GM12878 (cell line): ENCODE results near the gene KRT73. TPM values are rescaled to one million over a fixed set of nuclear protein-coding genes. Genes with fewer than 3 reads are reported as not detected.

Experiments
- ATAC-seq: fragments of 200-7000 bp; cut with Tn5 transposase; 3 replicates; pipeline ENCODE4 v1.9.1; 2020; ENCODE audit warnings: mild to moderate bottlenecking, moderate library complexity
- BruUV-seq: library from RNA; stranded (reverse); fragments of 400-500 nt; replicated peaks from 2 replicates; lab custom pipeline; 2021; lab: Mats Ljungman, UMichigan
- CTCF ChIA-PET: fragments of 300-600 bp; sonication (Branson Sonifier 250); formaldehyde crosslinking; extraction: SDS; loops from one replicate; lab custom pipeline; 2021; ENCODE audit warnings: inconsistent platforms; lab: Yijun Ruan, JAX
- POLR2A ChIA-PET: fragments of 350-600 bp; formaldehyde crosslinking; extraction: SDS; loops from one replicate; lab custom pipeline; 2021; ENCODE audit warnings: inconsistent platforms; lab: Charles Lee
- RAD21 ChIA-PET: fragments of 300-600 bp; sonication (Branson Sonifier 250); formaldehyde crosslinking; loops from one replicate; lab custom pipeline; 2023; ENCODE audit warnings: antibody characterized with exemption; ENCODE audit not compliant: unreplicated experiment; lab: Charles Lee
- SMC1A ChIA-PET: fragments of 300-600 bp; sonication (Branson Sonifier 250); formaldehyde crosslinking; loops from one replicate; lab custom pipeline; 2023; ENCODE audit not compliant: unreplicated experiment, uncharacterized antibody; lab: Charles Lee
- DNase-seq: peaks from one replicate; pipeline ENCODE4 v3.0.0-alpha.2; 2011; ENCODE audit warnings: low read depth, low spot score
- FAIRE-seq: peaks from 3 replicates; lab custom pipeline; 2011; peaks lifted over from hg19 to GRCh38; lab: Jason Lieb, UNC
- H2AFZ ChIP-seq: 2 replicates; pipeline ENCODE4 v1.6.0; 2011; ENCODE audit warnings: low read depth, low read length, control low read depth; ENCODE audit not compliant: control insufficient read depth
- H3K27ac ChIP-seq: 2 replicates; pipeline ENCODE4 v1.5.1; 2011; ENCODE audit warnings: control low read depth; ENCODE audit not compliant: control insufficient read depth, insufficient read depth
- H3K27me3 ChIP-seq, 2 experiments: replicated peaks in 1 of 2; 2 replicates each; pipeline versions ENCODE4 v1.6.0 to v1.6.1; 2011; ENCODE audit warnings: low read length in 1 of 2; ENCODE audit not compliant: control insufficient read depth in 2 of 2, insufficient read depth in 2 of 2
- H3K36me3 ChIP-seq, 2 experiments: 2 replicates each; pipeline ENCODE4 v1.5.1; 2011; ENCODE audit warnings: low read length in 1 of 2; ENCODE audit not compliant: control insufficient read depth in 2 of 2, insufficient read depth in 2 of 2
- H3K4me1 ChIP-seq: 2 replicates; pipeline ENCODE4 v1.6.1; 2011; ENCODE audit warnings: mild to moderate bottlenecking, low read length, moderate library complexity, mixed read lengths; ENCODE audit not compliant: control insufficient read depth, insufficient read depth
- H3K4me2 ChIP-seq: 2 replicates; pipeline ENCODE4 v1.6.0; 2011; ENCODE audit warnings: control low read depth; ENCODE audit not compliant: control insufficient read depth, insufficient read depth
- H3K4me3 ChIP-seq: fragments of 200-600 bp; sonication (generic); 2 replicates; pipeline ENCODE4 v1.5.1; 2016
- H3K79me2 ChIP-seq: 2 replicates; pipeline ENCODE4 v1.6.0; 2011; ENCODE audit warnings: low read length; ENCODE audit not compliant: control insufficient read depth, insufficient read depth
- H3K9ac ChIP-seq: 2 replicates; pipeline ENCODE4 v1.8.0; 2011; ENCODE audit warnings: low read length, control low read depth, mixed read lengths; ENCODE audit not compliant: control insufficient read depth, insufficient read depth
- H3K9me3 ChIP-seq: replicated peaks from 3 replicates; pipeline ENCODE4 v1.5.1; 2011; ENCODE audit warnings: mild to moderate bottlenecking, low read length; ENCODE audit not compliant: control insufficient read depth, insufficient read depth
- H4K20me1 ChIP-seq: 2 replicates; pipeline ENCODE4 v1.6.0; 2011; ENCODE audit not compliant: control insufficient read depth, insufficient read depth
- BACH1 ChIP-seq: fragments of 450-650 bp; IDR thresholded peaks from 2 replicates; pipeline ENCODE4 v1.6.1; 2017; ENCODE audit warnings: mild to moderate bottlenecking, borderline replicate concordance
- BRCA1 ChIP-seq: IDR thresholded peaks from 2 replicates; pipeline ENCODE4 v1.6.1; 2011; ENCODE audit warnings: low read depth, low read length, improper control_type of control experiment
- EED ChIP-seq: sonication (generic); IDR thresholded peaks from 2 replicates; pipeline ENCODE4 v1.6.1; 2016; ENCODE audit warnings: antibody characterized with exemption, low read depth
- ETV6 ChIP-seq, 2 experiments: fragments of 450-650 bp in 1 of 2; IDR thresholded peaks in 1 of 2; conservative IDR thresholded peaks in 1 of 2; 2 replicates each; pipeline ENCODE4 v1.6.1; 2014; ENCODE audit warnings: antibody characterized with exemption in 1 of 2, borderline replicate concordance in 1 of 2, low read depth in 1 of 2, mild to moderate bottlenecking in 1 of 2, moderate library complexity in 1 of 2
- HCFC1 ChIP-seq: fragments of 150-350 bp; IDR thresholded peaks from 2 replicates; pipeline ENCODE4 v1.6.1; 2014; ENCODE audit warnings: low read length
- HDGF ChIP-seq: fragments of 450-650 bp; IDR thresholded peaks from 2 replicates; pipeline ENCODE4 v1.6.1; 2016; ENCODE audit warnings: antibody characterized with exemption
- IRF4 ChIP-seq: IDR thresholded peaks from 2 replicates; pipeline ENCODE4 v1.6.1; 2011; ENCODE audit warnings: low read depth, low read length
- MTA3 ChIP-seq: IDR thresholded peaks from 2 replicates; pipeline ENCODE4 v1.6.1; 2012; ENCODE audit warnings: low read length, inconsistent platforms, borderline replicate concordance
- NR2C1 ChIP-seq: fragments of 450-650 bp; IDR thresholded peaks from 2 replicates; pipeline ENCODE4 v1.6.1; 2017; ENCODE audit warnings: antibody characterized with exemption, mild to moderate bottlenecking, moderate library complexity
- POLR2AphosphoS5 ChIP-seq: IDR thresholded peaks from 2 replicates; pipeline ENCODE4 v1.6.1; 2011; ENCODE audit warnings: mild to moderate bottlenecking, low read length, inconsistent platforms
- TCF7 ChIP-seq: IDR thresholded peaks from 2 replicates; pipeline ENCODE4 v1.6.1; 2014; ENCODE audit warnings: antibody characterized with exemption, borderline replicate concordance
- ZBTB33 ChIP-seq: fragments of 450-650 bp; IDR thresholded peaks from 2 replicates; pipeline ENCODE4 v1.6.1; 2017; ENCODE audit warnings: mild to moderate bottlenecking
- ZBTB40 ChIP-seq: fragments of 450-650 bp; IDR thresholded peaks from 2 replicates; pipeline ENCODE4 v1.6.1; 2016; ENCODE audit warnings: mild to moderate bottlenecking, moderate library complexity, borderline replicate concordance
- WGBS: methylation state at CpG from one replicate; pipeline ENCODE4 v1.1.6; 2016; ENCODE audit warnings: low lambda C conversion rate; ENCODE audit not compliant: insufficient replicate concordance, insufficient coverage; ENCODE audit errors: missing lambda C conversion rate; 5-methylcytosine and 5-hydroxymethylcytosine counted together
- in situ Hi-C: fragments of 300-500 bp; cut with MboI; formaldehyde crosslinking; loops from 9 replicates; pipeline ENCODE4 v1.14.3; 2018; ENCODE audit warnings: mixed read lengths
- intact Hi-C: fragments of 100-400 bp; cut with micrococcal nuclease; formaldehyde crosslinking; loops from one replicate; pipeline ENCODE4 v1.14.2; 2022; ENCODE audit not compliant: unreplicated experiment
- polyA plus RNA-seq, 11 experiments: library from polyadenylated mRNA; depleted of rRNA in 4 of 11; unstranded in 6 of 11; stranded (reverse) in 5 of 11; fragments of >200 nt; fragmentation: Nextera tagmentation in 4 of 11; fragmentation: Illumina TruSeq in 1 of 11; extraction: Ambion mirVana in 4 of 11; extraction: Trizol in 1 of 11; gene quantifications; 1 replicate in 1 of 11; 2 replicates in 10 of 11; pipeline versions ENCODE4 v1.2.1 to v1.2.3, GENCODE V29; 2011 to 2016; ENCODE audit warnings: inconsistent platforms in 2 of 11, missing spikeins in 2 of 11, low read depth in 1 of 11
- total RNA-seq, 4 experiments: library from RNA; depleted of rRNA in 3 of 4; stranded (reverse); fragments of >200 nt in 3 of 4; fragmentation: Illumina TruSeq in 1 of 4; extraction: Trizol in 1 of 4; gene quantifications; 2 replicates each; pipeline versions ENCODE4 v1.2.1 to v1.2.3, GENCODE V29; 2013 to 2021

KRT73 gene
- total and polyA plus RNA-seq, 10 of the 15 experiments (the other 5 are each of a cell fraction or from before 2014, with no cell fraction given), result not detected

GRCh38 chr12:52608826-52609630 is 9.3 kb downstream of the KRT73 start:
- no peak overlapping the region for H3K9ac ChIP-seq
- TF ChIP-seq MTA3 (no peak), TCF7 (no peak), ZBTB33 (no peak), IRF4 (no peak), HDGF (no peak), NR2C1 (no peak), POLR2AphosphoS5 (no peak), BRCA1 (no peak), EED (no peak), BACH1 (no peak), HCFC1 (no peak), ZBTB40 (no peak), ETV6 (conservative IDR thresholded peaks at IDR 0.05 in 1 of 2, IDR thresholded peaks at IDR 0.05 in 1 of 2; ENCODE audit: borderline replicate concordance in 1 of 2, low read depth in 1 of 2) (no peak)
- no peak overlapping the region for H2AFZ ChIP-seq
- FAIRE-seq, result no peak
- 31% methylated on average over 8 of the region's 8 CpGs for WGBS
- POLR2A ChIA-PET, result no interaction called here
- H3K4me3 ChIP-seq, result no peak overlapping the region
- BruUV-seq, result no TSS peak
- ATAC-seq, result no peak
- no peak overlapping the region for H3K27ac ChIP-seq
- CTCF ChIA-PET, result no interaction called here
- no peak overlapping the region for H3K4me2 ChIP-seq
- H3K79me2 ChIP-seq, result no peaks in the 10 kb centered on the region
- H3K36me3 ChIP-seq, result no peaks in the 10 kb centered on the region
- intact Hi-C loops (no loop called here), in situ Hi-C loops (no loop called here)
- no peak for DNase-seq
- no peaks in the 10 kb centered on the region for H4K20me1 ChIP-seq
- no peaks in the 10 kb centered on the region for H3K4me1 ChIP-seq
- no peaks in the 10 kb centered on the region for H3K9me3 ChIP-seq
- SMC1A ChIA-PET, result no interaction called here
- peaks cover 0 to 3% of the 10 kb centered on the region in 2 experiments; a peak in 2 of 4 replicates for H3K27me3 ChIP-seq
- RAD21 ChIA-PET, result no interaction called here
